Sciatic nerve (tissue), 1 donor: ENCODE results near the gene FBXO34. TPM values are rescaled to one million over a fixed set of nuclear protein-coding genes. Genes with fewer than 3 reads are reported as not detected.

Experiments
- total RNA-seq: library from RNA; stranded (reverse); fragmentation: NEBNext Ultra II Directional; extraction: Animal tissue kit (Norgen Biotek cat#: 25700); gene quantifications from one replicate; pipeline ENCODE4 v1.2.1, GENCODE V29; 2021
- donor health status: DM: no; HTN: no; CAD: no.

FBXO34 gene
- total RNA-seq, 1 donor from 2014 or later = 20.0 TPM

Other genes starting within 250 kb of the FBXO34 start
- gene WDHD1, start 244.3 kb upstream of the FBXO34 start, total RNA-seq = 3.1 TPM
- 29.7 TPM for gene SOCS4, start 244.2 kb upstream of the FBXO34 start, total RNA-seq
- gene MAPK1IP1L, start 219.8 kb upstream of the FBXO34 start, total RNA-seq = 91.1 TPM
- 229 TPM for gene LGALS3, start 142.2 kb upstream of the FBXO34 start, total RNA-seq
- gene DLGAP5, start 79.8 kb upstream of the FBXO34 start, total RNA-seq = 0.31 TPM
- 14.8 TPM for gene ATG14, start 140.4 kb downstream of the FBXO34 start, total RNA-seq
- gene TBPL2, start 169.2 kb downstream of the FBXO34 start, total RNA-seq = not detected